Sigmoid colon (tissue), 7 donors: Measurements from ENCODE around the gene TP53I11. TPM values are rescaled to one million over a fixed set of nuclear protein-coding genes. Genes with fewer than 3 reads are reported as not detected.

Experiments
- DNase-seq: peaks from one replicate; pipeline ENCODE4 v3.0.0-alpha.2; 2019
- H3K27ac ChIP-seq, 4 donors: fragments of 200-600 bp; sonication (generic); one replicate each; pipeline ENCODE4 v1.5.1; 2016 to 2019; ENCODE audit warnings: mild to moderate bottlenecking in 1 of 4
- H3K27me3 ChIP-seq, 3 donors: fragments of 200-600 bp; sonication (generic); one replicate each; pipeline ENCODE4 v1.5.1; 2019; ENCODE audit warnings: mild to moderate bottlenecking in 1 of 3
- H3K36me3 ChIP-seq, 4 donors: fragments of 200-600 bp; sonication (generic); one replicate each; pipeline ENCODE4 v1.5.1; 2016 to 2019
- H3K4me1 ChIP-seq, 4 donors: fragments of 200-600 bp; sonication (generic); one replicate each; pipeline ENCODE4 v1.5.1; 2017 to 2019
- H3K4me3 ChIP-seq, 4 donors: fragments of 200-600 bp; sonication (generic); one replicate each; pipeline ENCODE4 v1.5.1; 2017 to 2019; ENCODE audit warnings: mild to moderate bottlenecking in 2 of 4, moderate library complexity in 1 of 4
- H3K9me3 ChIP-seq, 4 donors: fragments of 200-600 bp in 3 of 4; sonication (generic) in 3 of 4; one replicate each; pipeline versions ENCODE4 v1.5.1 to v1.6.1; 2013 to 2019
- EP300 ChIP-seq, 4 donors: sonication (generic); formaldehyde crosslinking; IDR thresholded peaks; one replicate each; pipeline ENCODE4 v1.6.1; 2017; ENCODE audit warnings: antibody characterized with exemption in 4 of 4
- POLR2A ChIP-seq, 2 donors: fragments of 450-650 bp; IDR thresholded peaks; one replicate each; pipeline ENCODE4 v1.6.1; 2016; ENCODE audit warnings: antibody characterized with exemption in 2 of 2, mild to moderate bottlenecking in 2 of 2, moderate library complexity in 2 of 2
- POLR2AphosphoS5 ChIP-seq, 4 donors: sonication (generic); formaldehyde crosslinking; IDR thresholded peaks; one replicate each; pipeline ENCODE4 v1.6.1; 2017; ENCODE audit warnings: antibody characterized with exemption in 4 of 4
- WGBS, 2 donors: extraction: QIAGEN DNeasy Blood & Tissue Kit; methylation state at CpG; one replicate each; pipeline ENCODE4 v1.1.7; 2013; 5-methylcytosine and 5-hydroxymethylcytosine counted together
- intact Hi-C: fragments of 100-400 bp; cut with DNase I; formaldehyde crosslinking; loops from one replicate; pipeline ENCODE4 v1.15.1; 2023
- polyA plus RNA-seq, 3 donors: library from polyadenylated mRNA; stranded (reverse); fragments of 200-250 nt; gene quantifications; one replicate each; pipeline ENCODE4 v1.2.3, GENCODE V29; 2013
- total RNA-seq, 4 donors: library from RNA; depleted of rRNA; stranded (reverse); fragments of >200 nt; gene quantifications; one replicate each; pipeline ENCODE4 v1.1.0, GENCODE V29; 2016
- TF ChIP-seq, protein P1 (sequence below), 4 experiments: fragments of 450-650 bp in 3 of 4; fragments of 200-600 bp in 1 of 4; IDR thresholded peaks; one replicate each; pipeline ENCODE4 v1.5.1; 2016 to 2019; ENCODE audit warnings: antibody characterized with exemption in 4 of 4, mild to moderate bottlenecking in 3 of 4, moderate library complexity in 2 of 4
- donor health status: healthy with polysubstance abuse.
- donor health status: Bipolar disorder and iron deficiency.
- donor health status: healthy.

TP53I11 gene
- total and polyA plus RNA-seq, 7 donors = 12.0 to 67.0 (median 17.9) TPM

DNA sequence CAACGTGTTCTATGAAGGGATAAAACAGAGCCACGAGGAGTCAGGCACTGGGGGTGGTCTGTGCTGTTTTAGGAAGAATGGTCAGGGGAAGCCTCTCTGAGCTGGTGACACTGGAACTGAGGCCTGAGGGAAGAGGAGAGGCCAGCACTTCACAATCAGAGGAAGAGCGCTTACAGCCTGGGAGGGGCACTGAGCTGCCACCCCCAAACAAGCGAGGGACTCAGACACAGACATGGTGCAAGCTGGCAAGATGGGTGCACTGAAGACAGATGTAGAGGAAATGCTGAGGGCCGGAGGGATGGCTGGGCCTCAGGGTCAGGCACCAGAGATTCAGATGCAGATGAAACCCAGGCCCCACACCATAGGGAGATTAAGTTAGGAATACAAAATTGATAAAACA is 40.0 kb upstream of the TP53I11 start:
- intact Hi-C loops = no loop called here
- TF ChIP-seq POLR2A (IDR thresholded peaks at IDR 0.05) (no peak), EP300 (IDR thresholded peaks at IDR 0.05) (no peak), POLR2AphosphoS5 (IDR thresholded peaks at IDR 0.05) (no peak)
- TF ChIP-seq, protein P1, sequence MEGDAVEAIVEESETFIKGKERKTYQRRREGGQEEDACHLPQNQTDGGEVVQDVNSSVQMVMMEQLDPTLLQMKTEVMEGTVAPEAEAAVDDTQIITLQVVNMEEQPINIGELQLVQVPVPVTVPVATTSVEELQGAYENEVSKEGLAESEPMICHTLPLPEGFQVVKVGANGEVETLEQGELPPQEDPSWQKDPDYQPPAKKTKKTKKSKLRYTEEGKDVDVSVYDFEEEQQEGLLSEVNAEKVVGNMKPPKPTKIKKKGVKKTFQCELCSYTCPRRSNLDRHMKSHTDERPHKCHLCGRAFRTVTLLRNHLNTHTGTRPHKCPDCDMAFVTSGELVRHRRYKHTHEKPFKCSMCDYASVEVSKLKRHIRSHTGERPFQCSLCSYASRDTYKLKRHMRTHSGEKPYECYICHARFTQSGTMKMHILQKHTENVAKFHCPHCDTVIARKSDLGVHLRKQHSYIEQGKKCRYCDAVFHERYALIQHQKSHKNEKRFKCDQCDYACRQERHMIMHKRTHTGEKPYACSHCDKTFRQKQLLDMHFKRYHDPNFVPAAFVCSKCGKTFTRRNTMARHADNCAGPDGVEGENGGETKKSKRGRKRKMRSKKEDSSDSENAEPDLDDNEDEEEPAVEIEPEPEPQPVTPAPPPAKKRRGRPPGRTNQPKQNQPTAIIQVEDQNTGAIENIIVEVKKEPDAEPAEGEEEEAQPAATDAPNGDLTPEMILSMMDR (IDR thresholded peaks at IDR 0.05) = no peak
- H3K27ac ChIP-seq = no peak overlapping the region

DNA sequence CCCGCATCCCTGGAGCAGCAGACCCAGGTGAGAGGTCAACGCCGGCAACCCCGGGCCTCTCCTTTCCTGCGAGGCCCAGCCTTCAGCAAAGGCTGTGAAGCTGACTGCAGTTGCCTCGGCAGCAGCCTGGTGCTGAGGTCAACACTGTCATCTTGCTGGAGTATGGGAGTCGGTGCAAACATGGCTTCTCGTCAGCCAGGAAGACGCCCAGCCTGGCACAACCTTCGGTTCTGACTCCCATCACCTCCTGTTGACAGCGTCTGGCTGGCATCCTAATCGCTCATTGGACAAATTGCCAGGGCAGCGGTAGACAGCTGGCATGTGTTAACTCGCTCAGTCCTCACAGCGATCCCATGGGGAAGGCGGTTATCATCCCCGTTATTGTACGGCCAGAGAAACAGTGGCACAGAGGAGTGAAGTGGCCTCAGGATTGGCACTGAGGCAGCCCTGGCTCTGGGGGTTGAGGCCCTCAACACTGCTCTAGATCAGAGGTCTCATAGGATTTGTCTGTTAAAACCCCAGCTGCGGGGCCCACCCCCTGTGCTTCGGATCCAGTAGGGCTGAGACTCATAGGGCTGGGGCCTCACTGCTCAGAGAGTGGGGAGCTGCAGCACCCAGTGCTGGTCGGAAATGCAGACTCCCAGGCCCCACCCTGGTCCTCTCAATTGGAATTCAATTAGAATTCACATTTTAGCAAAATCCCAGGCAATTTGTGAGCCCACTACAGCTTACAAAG is 39.3 kb upstream of the TP53I11 start:
- Histone ChIP-seq H3K27ac (peak overlapping the region in 2 of 4 donors; percentile 18 to 36), H3K27me3 (no peaks in the 10 kb centered on the region), H3K9me3 (no peaks in the 10 kb centered on the region), H3K36me3 (no peaks in the 10 kb centered on the region), H3K4me3 (no peak overlapping the region), H3K4me1 (peaks cover 0 to 12% (median 5%) of the 10 kb centered on the region in 4 donors)
- TF ChIP-seq POLR2AphosphoS5 (IDR thresholded peaks at IDR 0.05) (peak; percentile 67 to 89 (median 78)), POLR2A (IDR thresholded peaks at IDR 0.05) (no peak), EP300 (IDR thresholded peaks at IDR 0.05) (peak in 1 of 4 donors; percentile 18)
- peak; percentile 86 for DNase-seq
- WGBS, 2 donors = 89 to 94% methylated on average over 21 of the region's 21 CpGs
- intact Hi-C loops = loop anchor here (5.0 kb wide), 1 partner anchor 87 kb away; no protein-coding TSS in a partner anchor

More for the DNA sequence above, 40.0 kb upstream of the TP53I11 start:
- H3K9me3 ChIP-seq = no peaks in the 10 kb centered on the region
- WGBS, 2 donors = 86 to 92% methylated on average over 5 of the region's 5 CpGs
- peak; percentile 40 for DNase-seq
- H3K36me3 ChIP-seq = no peaks in the 10 kb centered on the region
- H3K4me3 ChIP-seq = no peak overlapping the region
- H3K4me1 ChIP-seq = peaks cover 0 to 12% (median 5%) of the 10 kb centered on the region in 4 donors
- H3K27me3 ChIP-seq = no peaks in the 10 kb centered on the region

DNA sequence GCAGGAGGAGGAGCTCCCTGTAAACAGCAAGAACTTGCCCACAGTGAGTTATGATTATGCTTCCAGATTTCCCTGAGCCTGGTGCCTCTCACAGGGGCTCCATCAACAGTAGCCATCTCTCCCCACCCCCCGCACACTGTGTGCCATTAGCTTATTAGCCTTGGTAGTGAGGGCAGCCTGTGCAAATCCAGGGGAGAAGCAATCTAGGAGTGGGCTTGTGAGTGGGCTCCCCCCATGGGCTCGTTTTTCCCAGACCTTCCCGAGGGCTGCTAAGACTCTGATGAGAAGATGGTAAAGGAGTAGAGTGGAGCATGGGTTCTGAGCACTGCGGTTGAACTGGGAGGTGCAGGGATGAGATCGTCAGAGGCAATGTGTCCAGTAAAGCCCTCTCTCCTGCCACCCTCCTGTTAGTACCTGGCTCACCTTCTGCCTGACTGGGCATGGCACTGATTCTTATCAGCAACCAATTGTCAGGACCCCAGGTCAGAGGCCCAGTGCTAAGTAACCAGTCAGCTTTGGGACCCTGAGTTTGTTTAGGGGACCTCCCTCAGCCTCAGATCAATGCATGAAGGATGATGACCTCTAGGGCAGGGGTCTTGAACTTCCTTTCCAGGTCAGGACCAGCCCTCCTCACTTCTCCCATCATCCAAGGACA is 38.4 kb upstream of the TP53I11 start:
- TF ChIP-seq, protein P1 (IDR thresholded peaks at IDR 0.05) = no peak
- TF ChIP-seq POLR2AphosphoS5 (IDR thresholded peaks at IDR 0.05) (no peak), EP300 (IDR thresholded peaks at IDR 0.05) (no peak), POLR2A (IDR thresholded peaks at IDR 0.05) (no peak)
- WGBS, 2 donors = 88 to 89% methylated on average over 5 of the region's 5 CpGs
- Histone ChIP-seq H3K4me3 (no peak overlapping the region), H3K9me3 (no peaks in the 10 kb centered on the region), H3K27me3 (no peaks in the 10 kb centered on the region), H3K27ac (peak overlapping the region in 1 of 4 donors; percentile 18), H3K36me3 (no peaks in the 10 kb centered on the region), H3K4me1 (peaks cover 0 to 12% (median 5%) of the 10 kb centered on the region in 4 donors)
- intact Hi-C loops = loop anchor here (5.0 kb wide), 1 partner anchor 88 kb away; no protein-coding TSS in a partner anchor
- DNase-seq = no peak

DNA sequence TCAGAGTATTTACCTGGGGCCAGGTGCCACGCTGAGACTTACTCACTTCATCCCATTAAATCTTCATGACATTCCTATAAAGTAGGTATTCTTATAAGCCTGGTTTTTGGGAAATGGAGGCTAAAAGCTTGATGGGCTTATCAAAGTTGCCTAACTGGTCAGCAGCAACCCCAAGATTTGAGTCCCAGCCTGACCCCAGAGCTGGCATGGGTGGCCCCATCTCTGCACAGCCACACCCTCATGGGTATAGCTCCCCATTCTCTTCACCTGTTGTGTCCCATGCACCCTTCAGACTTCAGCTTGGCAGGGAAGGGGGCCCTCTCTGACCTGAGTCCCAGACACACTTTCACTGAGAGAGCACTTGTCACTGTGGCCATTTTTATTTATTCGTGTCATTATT is 37.4 kb upstream of the TP53I11 start:
- H3K4me1 ChIP-seq = peaks cover 0 to 12% (median 5%) of the 10 kb centered on the region in 4 donors
- DNase-seq = peak; percentile 32
- no peak for TF ChIP-seq POLR2AphosphoS5 (IDR thresholded peaks at IDR 0.05)
- no peak for TF ChIP-seq POLR2A (IDR thresholded peaks at IDR 0.05)
- TF ChIP-seq EP300 (IDR thresholded peaks at IDR 0.05) = no peak
- TF ChIP-seq, protein P1 (IDR thresholded peaks at IDR 0.05) = no peak
- H3K27me3 ChIP-seq = no peaks in the 10 kb centered on the region
- H3K27ac ChIP-seq = no peak overlapping the region
- intact Hi-C loops = loop anchor here (5.0 kb wide), 1 partner anchor 89 kb away; no protein-coding TSS in a partner anchor
- no peaks in the 10 kb centered on the region for H3K9me3 ChIP-seq
- H3K4me3 ChIP-seq = no peak overlapping the region
- 80 to 86% methylated on average over 2 of the region's 2 CpGs for WGBS, 2 donors
- H3K36me3 ChIP-seq = no peaks in the 10 kb centered on the region

DNA sequence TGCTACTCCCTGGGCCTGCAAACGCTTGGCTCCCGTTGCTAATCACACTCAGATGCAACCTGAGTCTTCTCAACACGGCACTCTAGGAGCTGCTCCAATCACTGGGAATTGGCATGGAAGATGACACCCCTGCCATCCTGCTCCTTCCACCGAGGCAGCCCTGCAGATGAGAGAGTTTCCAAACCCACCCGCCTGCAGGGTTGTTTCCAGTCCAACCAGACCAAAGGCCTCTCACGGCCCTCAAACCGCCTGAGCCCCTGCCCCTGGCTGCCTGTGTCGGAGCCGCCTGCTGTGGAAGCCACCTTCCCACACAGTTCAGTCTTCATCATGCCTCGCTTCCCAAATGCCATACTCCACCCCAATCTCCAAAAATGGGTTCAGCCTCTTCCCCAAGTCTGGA is 36.8 kb upstream of the TP53I11 start:
- intact Hi-C loops = loop anchor here (5.0 kb wide), 1 partner anchor 90 kb away; no protein-coding TSS in a partner anchor
- H3K36me3 ChIP-seq = no peaks in the 10 kb centered on the region
- no peak overlapping the region for H3K4me3 ChIP-seq
- no peaks in the 10 kb centered on the region for H3K9me3 ChIP-seq
- no peak overlapping the region for H3K27ac ChIP-seq
- WGBS, 2 donors = 84 to 86% methylated on average over 10 of the region's 10 CpGs
- no peaks in the 10 kb centered on the region for H3K27me3 ChIP-seq
- TF ChIP-seq POLR2A (IDR thresholded peaks at IDR 0.05) (no peak), EP300 (IDR thresholded peaks at IDR 0.05) (no peak), POLR2AphosphoS5 (IDR thresholded peaks at IDR 0.05) (no peak)
- TF ChIP-seq, protein P1 (IDR thresholded peaks at IDR 0.05) = no peak
- peaks cover 0 to 12% (median 5%) of the 10 kb centered on the region in 4 donors for H3K4me1 ChIP-seq
- DNase-seq = peak; percentile 46
